Jurkat, Clone E6-1 (cell line): ENCODE measurements around the gene USP10.
A peak's percentile ranks its signal among the peaks of the same experiment; 100 is the strongest.
"Not testable (repeated sequence)": the region's sequence is repeated elsewhere in the genome, so short reads cannot be mapped to it uniquely, and the experiment has no call there.

ENCODE experiments used
- DNase-seq: peaks from one replicate; pipeline ENCODE4 v3.0.0-alpha.2; 2011; ENCODE audit warnings: low read depth, low spot score
- H3K4me3 ChIP-seq: 2 replicates; pipeline ENCODE4 v1.5.1; 2011; ENCODE audit warnings: mild to moderate bottlenecking, low read length, control low read depth, moderate library complexity

The USP10 gene

DNA sequence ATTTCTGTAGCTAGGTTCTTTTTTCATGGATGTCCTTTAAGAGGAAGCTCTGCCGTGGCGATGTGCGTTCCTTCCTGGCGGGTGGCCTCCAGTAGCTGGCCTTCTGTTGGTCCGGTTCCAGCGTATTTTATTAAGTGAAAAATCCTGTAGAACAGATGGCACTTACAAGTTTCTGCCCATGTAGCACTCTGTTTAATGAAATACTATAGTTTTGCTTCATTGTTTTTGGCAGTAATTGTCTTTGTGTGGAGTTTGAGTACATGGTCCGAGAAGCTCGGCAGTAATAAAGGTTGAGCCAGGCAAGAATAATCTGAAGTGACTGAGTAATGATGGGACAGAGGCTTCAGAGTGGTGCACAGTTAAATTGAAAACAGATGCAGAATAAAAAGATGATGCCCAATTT is 20.4 kb downstream of the USP10 start:
- DNase-seq: no peak
- H3K4me3 ChIP-seq: no peak overlapping the region

DNA sequence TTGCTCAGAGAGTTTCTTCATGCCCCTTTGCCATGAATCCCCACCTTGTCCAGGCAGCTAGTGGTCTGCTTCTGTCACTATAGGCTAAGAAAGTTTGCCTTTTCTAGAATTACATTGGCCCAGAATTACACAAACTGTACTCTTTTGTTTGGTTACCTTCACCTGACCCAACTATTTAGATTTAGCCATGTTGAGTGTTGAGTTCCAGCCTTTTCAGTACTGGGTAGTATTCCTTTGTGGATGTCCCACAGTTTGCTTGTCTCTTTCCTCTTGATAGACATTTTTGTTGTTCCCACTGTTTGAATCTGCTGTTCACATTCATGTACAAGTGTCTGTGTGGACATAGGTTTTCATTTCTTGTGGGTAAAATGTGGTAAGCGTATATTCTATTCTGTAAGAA is 22.3 kb downstream of the USP10 start:
- no peak for DNase-seq
- H3K4me3 ChIP-seq: no peak overlapping the region

GRCh38 chr16:84723906-84724305 is 24.1 kb downstream of the USP10 start:
- DNase-seq: no peak

DNA sequence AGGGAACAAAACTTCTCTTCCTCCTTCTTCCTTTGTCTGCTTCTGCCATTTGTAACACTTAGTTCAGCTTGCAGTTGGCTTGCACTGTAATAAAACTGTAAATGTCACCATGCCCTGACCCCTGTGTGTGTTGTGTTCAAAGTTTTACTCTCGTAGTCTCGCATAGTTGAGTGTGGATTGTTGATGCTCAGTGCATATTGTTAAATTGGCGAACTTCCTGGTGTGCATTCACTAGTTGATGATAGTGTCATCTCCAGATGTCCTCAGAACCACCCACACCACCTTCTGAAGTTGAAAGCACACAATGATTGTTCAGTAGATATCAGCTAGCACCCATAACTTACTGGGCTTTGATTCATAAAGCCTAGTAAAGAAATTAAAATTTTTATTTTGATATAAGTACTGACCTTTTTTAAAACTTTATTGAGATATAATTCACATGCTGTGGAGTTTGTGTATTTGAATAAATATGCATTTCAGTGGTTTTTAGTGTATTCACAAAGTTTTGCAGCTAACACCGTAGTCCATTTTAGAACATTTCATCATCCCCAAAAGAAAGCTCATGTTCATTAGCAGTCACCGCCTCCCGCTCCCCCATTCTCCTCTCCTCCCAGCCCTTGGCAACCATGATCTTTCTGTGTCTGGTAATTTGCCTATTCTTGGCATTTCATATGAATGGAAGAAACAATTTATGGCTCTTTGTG is 25.0 kb downstream of the USP10 start:
- no peak overlapping the region for H3K4me3 ChIP-seq
- DNase-seq: peak; percentile 35

More at GRCh38 chr16:84723906-84724305, 24.1 kb downstream of the USP10 start:
- no peak overlapping the region for H3K4me3 ChIP-seq

- no peak overlapping the region for H3K4me3 ChIP-seq
- no peak for DNase-seq
Observed at GRCh38 chr16:84725481-84726078, 25.8 kb downstream of the USP10 start.

DNA sequence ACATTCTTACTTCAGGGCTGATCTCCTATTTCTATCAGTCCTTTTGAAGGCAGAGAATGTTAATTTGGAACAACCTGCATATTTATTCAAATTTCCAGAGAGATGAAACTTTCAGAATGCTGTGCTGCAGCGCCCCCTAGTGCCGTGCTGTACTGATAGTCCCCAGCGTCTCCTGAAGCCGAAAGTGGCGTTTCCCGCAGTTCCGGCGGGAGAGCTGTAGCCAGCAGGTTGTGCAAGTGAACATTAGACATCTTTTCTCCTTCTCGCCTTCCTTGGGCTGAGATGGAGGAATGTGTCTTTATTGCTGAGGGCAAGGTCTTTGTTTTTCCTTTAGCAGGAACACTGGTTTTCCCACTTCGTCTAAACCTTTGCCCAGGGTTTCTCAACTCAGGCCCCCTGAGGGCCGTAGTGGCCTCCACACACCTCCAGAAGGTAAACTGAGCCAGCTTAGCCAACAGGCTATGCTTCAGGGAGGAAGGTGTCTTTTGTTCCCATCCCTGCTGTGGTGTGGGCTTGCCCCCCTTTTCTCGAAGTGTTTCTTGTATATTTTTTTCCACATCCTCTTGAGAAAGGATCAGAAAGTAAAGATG is 26.4 kb downstream of the USP10 start:
- DNase-seq: peak; percentile 65
- no peak overlapping the region for H3K4me3 ChIP-seq

DNA sequence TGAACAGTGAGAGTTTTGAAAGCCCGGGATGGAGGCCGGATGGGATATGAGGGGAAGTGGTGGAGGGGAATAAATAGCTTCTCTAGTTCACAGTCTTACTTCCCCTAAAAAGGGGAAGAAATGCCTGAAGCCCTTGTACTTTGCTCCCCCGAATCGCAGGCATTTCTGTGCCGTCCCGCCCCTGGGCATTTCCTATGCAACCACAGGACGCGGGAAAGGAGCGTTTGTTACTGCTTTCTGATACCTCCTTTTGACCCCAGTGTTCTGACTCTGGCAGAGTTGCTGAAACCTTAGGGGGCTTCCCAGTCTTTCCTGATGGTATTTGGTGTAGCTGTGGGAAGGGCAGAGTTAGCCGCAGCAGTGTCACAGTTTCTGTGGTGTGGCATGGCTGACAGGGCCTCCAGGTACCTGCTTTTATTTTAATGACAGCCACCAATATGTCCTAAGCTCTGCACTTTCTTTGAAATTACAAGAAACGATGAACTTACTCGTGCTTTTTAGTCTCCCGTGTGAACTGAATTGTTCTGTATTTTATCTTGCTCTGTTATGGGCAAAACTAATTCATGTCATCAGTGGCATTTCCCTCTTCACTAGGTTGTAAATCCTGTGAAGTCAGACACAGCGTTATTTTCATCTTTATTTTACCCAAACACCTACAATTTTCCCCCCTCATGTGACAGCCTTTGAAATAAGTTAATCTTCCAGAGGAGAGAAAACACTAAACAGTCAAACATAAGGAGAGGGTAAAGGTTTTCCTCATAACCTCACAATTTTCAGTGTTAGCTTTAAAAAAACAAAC is 27.1 kb downstream of the USP10 start:
- no peak overlapping the region for H3K4me3 ChIP-seq
- DNase-seq: no peak

DNA sequence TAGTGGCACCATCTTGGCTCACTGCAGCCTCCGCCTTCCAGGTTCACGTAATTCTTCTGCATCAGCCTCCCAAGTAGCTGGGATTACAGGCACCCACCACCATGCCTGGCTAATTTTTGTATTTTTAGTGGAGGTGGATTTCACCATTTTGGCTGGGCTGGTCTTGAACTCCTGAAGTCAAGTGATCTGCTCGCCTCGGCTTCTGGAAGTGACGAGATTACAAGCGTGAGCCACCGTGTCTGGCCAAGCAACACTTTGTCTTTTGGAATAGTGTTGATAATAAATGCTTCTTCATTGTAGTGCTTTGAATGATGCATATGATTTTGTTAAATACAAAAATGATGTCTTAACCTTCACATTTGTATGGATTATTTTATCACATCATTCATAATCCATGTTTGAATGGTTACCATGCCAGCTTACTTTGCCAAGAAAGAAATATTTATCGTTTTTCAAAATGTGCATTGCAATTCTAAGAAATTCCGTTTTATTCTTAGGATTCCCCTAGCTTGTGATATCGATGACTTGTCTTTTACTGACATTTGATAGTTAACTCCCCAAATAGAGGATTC is 29.1 kb downstream of the USP10 start:
- no peak for DNase-seq
- no peak overlapping the region for H3K4me3 ChIP-seq

DNA sequence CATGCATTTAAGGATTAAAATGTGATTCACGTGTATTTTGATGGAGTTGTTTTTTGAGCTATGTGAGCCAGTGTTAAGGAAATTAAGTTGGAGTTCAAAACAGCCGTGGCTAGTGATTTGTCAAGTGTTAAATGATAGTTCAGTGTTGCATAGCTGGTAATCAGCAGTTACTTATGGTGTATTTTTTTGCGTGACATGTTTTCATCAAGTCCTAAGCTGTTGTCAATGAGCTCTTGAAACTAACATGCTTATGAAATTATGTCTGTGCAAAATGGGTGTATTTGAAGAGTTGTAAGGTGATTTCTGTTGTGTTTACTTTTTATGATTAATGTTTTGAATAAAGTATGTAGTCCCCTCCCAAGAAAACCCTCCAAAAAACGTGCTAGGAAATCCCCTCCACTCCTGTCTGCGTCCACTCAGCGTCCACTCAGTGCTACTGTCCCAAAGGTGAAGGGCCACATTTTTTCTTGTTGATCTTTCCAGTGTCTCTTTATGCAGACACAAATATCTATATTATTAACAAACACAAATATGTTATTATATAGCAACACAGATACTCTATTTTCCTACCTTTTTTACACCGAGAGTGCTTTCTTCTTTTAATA is 30.0 kb downstream of the USP10 start:
- H3K4me3 ChIP-seq: no peak overlapping the region
- DNase-seq: no peak

- no peak overlapping the region; the same call in 1 of the 2 replicates for H3K4me3 ChIP-seq
- peak; percentile 41 for DNase-seq
Observed at GRCh38 chr16:84730406-84731106, 30.8 kb downstream of the USP10 start.

DNA sequence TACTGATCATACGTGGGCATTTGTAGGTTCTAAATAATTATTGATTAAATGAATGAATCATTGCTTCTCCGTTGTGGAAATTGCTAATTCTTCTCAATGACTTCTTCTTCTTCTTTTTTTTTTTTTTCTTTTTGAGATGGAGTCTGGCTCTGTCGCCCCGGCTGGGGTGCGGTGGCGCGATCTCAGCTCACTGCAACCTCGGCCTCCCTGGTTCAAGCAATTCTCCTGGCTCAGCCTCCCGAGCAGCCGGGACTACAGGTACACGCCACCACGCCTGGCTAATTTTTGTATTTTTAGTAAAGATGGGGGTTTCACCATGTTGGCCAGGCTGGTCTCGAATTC is 32.5 kb downstream of the USP10 start:
- H3K4me3 ChIP-seq: not testable (repeated sequence)

DNA sequence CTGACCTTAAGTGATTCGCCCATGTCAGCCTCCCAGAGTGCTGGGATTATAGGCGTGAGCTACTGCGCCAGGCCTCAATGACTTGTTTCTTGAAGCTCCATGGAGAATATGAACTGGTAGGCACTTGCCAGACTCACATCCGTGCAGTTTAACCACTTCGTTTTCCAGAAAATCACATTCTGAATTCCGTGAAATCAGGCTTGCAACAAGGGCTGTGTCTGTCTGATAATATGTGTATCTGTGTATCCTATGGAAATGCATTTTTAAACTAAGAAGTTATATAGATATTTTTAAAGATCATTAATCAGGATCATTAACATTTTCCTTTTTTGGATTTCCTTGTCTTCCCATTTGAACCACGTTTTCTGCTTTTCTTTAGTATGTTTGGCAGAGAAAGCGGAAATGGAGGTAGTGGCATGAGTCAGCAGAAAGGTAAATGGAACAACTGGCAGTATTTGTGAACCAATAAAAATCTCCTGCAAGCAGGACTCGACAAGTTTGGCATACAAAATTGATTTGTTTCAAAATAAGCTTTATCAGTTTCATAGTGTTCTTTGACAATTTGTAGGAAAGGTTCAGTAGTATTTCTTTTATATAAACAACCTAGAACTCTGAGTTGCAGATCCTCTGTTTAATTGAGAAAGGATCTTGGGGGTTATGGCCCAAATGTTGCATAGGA is 33.0 kb downstream of the USP10 start:
- no peak overlapping the region for H3K4me3 ChIP-seq

More for the DNA sequence above, 32.5 kb downstream of the USP10 start:
- DNase-seq: not testable (repeated sequence)

GRCh38 chr16:84735849-84736586 is 36.2 kb downstream of the USP10 start:
- no peak for DNase-seq
- no peak overlapping the region for H3K4me3 ChIP-seq

More for the DNA sequence above, 33.0 kb downstream of the USP10 start:
- no peak for DNase-seq

GRCh38 chr16:84737192-84738011 is 37.6 kb downstream of the USP10 start:
- DNase-seq: peak; percentile 47
- H3K4me3 ChIP-seq: no peak overlapping the region

- peak; percentile 78 for DNase-seq
- no peak overlapping the region for H3K4me3 ChIP-seq
Observed at GRCh38 chr16:84738255-84739038, 38.6 kb downstream of the USP10 start.
